HepG2 (cell line): Measurements from ENCODE around the gene ATP11A. TPM values are rescaled to one million over a fixed set of nuclear protein-coding genes. Genes with fewer than 3 reads are reported as not detected.

ENCODE experiments used
- ATAC-seq: fragments of 200-7000 bp; cut with Tn5 transposase; 3 replicates; pipeline ENCODE4 v1.9.1; 2020; ENCODE audit warnings: mild to moderate bottlenecking, moderate library complexity
- BruUV-seq: library from RNA; stranded (reverse); fragments of 400-500 nt; replicated peaks from 2 replicates; lab custom pipeline; 2021; lab: Mats Ljungman, UMichigan
- CTCF ChIA-PET: fragments of 300-600 bp; formaldehyde crosslinking; extraction: SDS; loops from one replicate; lab custom pipeline; 2021; ENCODE audit warnings: low total read pairs, inconsistent platforms, low intra/inter-chr PET ratio; lab: Yijun Ruan, JAX
- POLR2A ChIA-PET: fragments of 350-600 bp; sonication (Branson Sonifier 250); formaldehyde crosslinking; loops from one replicate; lab custom pipeline; 2020; ENCODE audit warnings: antibody characterized with exemption, inconsistent platforms; lab: Yijun Ruan, JAX
- DNase-seq: peaks from one replicate; pipeline ENCODE4 v3.0.0-alpha.2; 2015; ENCODE audit warnings: low spot score
- FAIRE-seq: peaks from 3 replicates; lab custom pipeline; 2011; peaks lifted over from hg19 to GRCh38; lab: Jason Lieb, UNC
- H2AFZ ChIP-seq: one replicate; pipeline ENCODE4 v1.6.1; 2011; ENCODE audit warnings: low read length, inconsistent platforms
- H3K27ac ChIP-seq: fragments of 300-600 bp; 3 replicates; pipeline ENCODE4 v1.8.0; 2011; ENCODE audit warnings: mixed run types, mild to moderate bottlenecking, mixed read lengths, low read length, inconsistent platforms; ENCODE audit not compliant: insufficient read depth; ENCODE audit errors: extremely low read length
- H3K27me3 ChIP-seq, 2 experiments: fragments of 200-600 bp in 1 of 2; 2 replicates in 1 of 2; 3 replicates in 1 of 2; pipeline versions ENCODE4 v1.6.0 to v1.8.0; 2011; ENCODE audit warnings: low read length in 2 of 2, mild to moderate bottlenecking in 2 of 2, moderate library complexity in 2 of 2, inconsistent platforms in 1 of 2; ENCODE audit not compliant: insufficient read depth in 2 of 2, control insufficient read depth in 1 of 2
- H3K36me3 ChIP-seq, 2 experiments: fragments of 200-600 bp in 1 of 2; replicated peaks in 1 of 2; 2 replicates in 1 of 2; 3 replicates in 1 of 2; pipeline versions ENCODE4 v1.5.1 to v1.8.0; 2011; ENCODE audit warnings: low read length in 2 of 2, inconsistent platforms in 1 of 2; ENCODE audit not compliant: insufficient read depth in 2 of 2, control insufficient read depth in 1 of 2
- H3K4me1 ChIP-seq: 2 replicates; pipeline ENCODE4 v1.5.1; 2012; ENCODE audit warnings: low read length, inconsistent platforms; ENCODE audit not compliant: insufficient read depth
- H3K4me2 ChIP-seq: 2 replicates; pipeline ENCODE4 v1.6.0; 2011; ENCODE audit warnings: low read depth, low read length, inconsistent platforms
- H3K4me3 ChIP-seq, 3 experiments: fragments of 200-600 bp in 1 of 3; sonication (generic), shearing (Covaris generic) in 1 of 3; replicated peaks in 1 of 3; 2 replicates each; pipeline ENCODE4 v1.5.1; 2011 to 2016; ENCODE audit warnings: low read length in 3 of 3, inconsistent platforms in 2 of 3, low read depth in 2 of 3, mild to moderate bottlenecking in 2 of 3, control low read depth in 1 of 3, mixed read lengths in 1 of 3; ENCODE audit not compliant: insufficient read depth in 1 of 3
- H3K79me2 ChIP-seq: one replicate; pipeline ENCODE4 v1.6.1; 2011; ENCODE audit warnings: low read length, inconsistent platforms; ENCODE audit not compliant: insufficient read depth
- H3K9ac ChIP-seq: 2 replicates; pipeline ENCODE4 v1.6.0; 2011; ENCODE audit warnings: mild to moderate bottlenecking, low read depth, low read length, inconsistent platforms; ENCODE audit not compliant: insufficient read depth
- H3K9me3 ChIP-seq: 2 replicates; pipeline ENCODE4 v1.5.1; 2012; ENCODE audit warnings: mild to moderate bottlenecking, low read length
- H4K20me1 ChIP-seq: 2 replicates; pipeline ENCODE4 v1.6.0; 2011; ENCODE audit warnings: inconsistent platforms, mild to moderate bottlenecking, low read length, moderate library complexity; ENCODE audit not compliant: insufficient read depth
- AGO2 ChIP-seq: fragments of 200-400 bp; formaldehyde crosslinking; optimal IDR thresholded peaks from 2 replicates; pipeline ENCODE3; 2017; ENCODE audit warnings: mild to moderate bottlenecking, low read depth, low read length, moderate library complexity
- CTCF ChIP-seq: sonication (generic); formaldehyde crosslinking; IDR thresholded peaks from 2 replicates; pipeline ENCODE4 v1.5.0; 2020; ENCODE audit warnings: mild to moderate bottlenecking, missing genetic modification reagents, moderate library complexity
- PAX8 ChIP-seq: sonication (generic); formaldehyde crosslinking; IDR thresholded peaks from 2 replicates; pipeline ENCODE4 v1.8.0; 2022; ENCODE audit warnings: mild to moderate bottlenecking, missing genetic modification reagents, borderline replicate concordance
- RBM22 ChIP-seq: fragments of 200-400 bp; formaldehyde crosslinking; optimal IDR thresholded peaks from 2 replicates; pipeline ENCODE3; 2017; ENCODE audit warnings: mild to moderate bottlenecking, low read length, moderate library complexity
- SALL1 ChIP-seq: sonication (generic); formaldehyde crosslinking; IDR thresholded peaks from 2 replicates; pipeline ENCODE4 v1.8.0; 2022; ENCODE audit warnings: mild to moderate bottlenecking, missing genetic modification reagents
- SAP130 ChIP-seq: IDR thresholded peaks from 2 replicates; pipeline ENCODE4 v1.6.1; 2016; ENCODE audit warnings: low read depth
- WIZ ChIP-seq: sonication (generic); formaldehyde crosslinking; IDR thresholded peaks from 2 replicates; pipeline ENCODE4 v1.5.1; 2020; ENCODE audit warnings: mild to moderate bottlenecking, missing genetic modification reagents
- ZBTB3 ChIP-seq: sonication (generic); formaldehyde crosslinking; IDR thresholded peaks from 2 replicates; pipeline ENCODE4 v1.4.0; 2020; ENCODE audit warnings: low read depth, mild to moderate bottlenecking, moderate library complexity, missing genetic modification reagents, borderline replicate concordance
- ZNF777 ChIP-seq: sonication (generic); formaldehyde crosslinking; IDR thresholded peaks from 2 replicates; pipeline ENCODE4 v1.4.0; 2020; ENCODE audit warnings: missing genetic modification reagents
- ZNF891 ChIP-seq: sonication (generic); formaldehyde crosslinking; IDR thresholded peaks from 2 replicates; pipeline ENCODE4 v1.5.0; 2020; ENCODE audit warnings: mild to moderate bottlenecking, missing genetic modification reagents
- WGBS: methylation state at CpG from one replicate; pipeline ENCODE4 v1.1.6; 2017; ENCODE audit warnings: low lambda C conversion rate; 5-methylcytosine and 5-hydroxymethylcytosine counted together
- in situ Hi-C: cut with HindIII; loops from 2 replicates; pipeline ENCODE4 v1.10.0; 2017; ENCODE audit warnings: low pct_unique_long_range_greater_than_20kb; ENCODE audit not compliant: extremely low pct_ligation_motif_present
- intact Hi-C: fragments of 100-400 bp; cut with micrococcal nuclease; formaldehyde crosslinking; loops from one replicate; pipeline ENCODE4 v1.10.0; 2022; ENCODE audit not compliant: unreplicated experiment
- polyA plus RNA-seq, 8 experiments: library from polyadenylated mRNA; depleted of rRNA in 3 of 8; stranded (reverse) in 7 of 8; unstranded in 1 of 8; fragments of >200 nt; fragmentation: Illumina TruSeq in 4 of 8; extraction: Trizol in 4 of 8; gene quantifications; 2 replicates each; pipeline versions ENCODE4 v1.2.1 to v1.2.3, GENCODE V29; 2011 to 2016; ENCODE audit warnings: low read depth in 4 of 8, missing spikeins in 1 of 8, mixed read lengths in 1 of 8; ENCODE audit not compliant: insufficient read depth in 1 of 8
- total RNA-seq, 5 experiments: library from RNA; depleted of rRNA; stranded (reverse); fragments of >200 nt; fragmentation: Illumina TruSeq; extraction: Trizol; gene quantifications; 2 replicates each; pipeline ENCODE4 v1.2.3, GENCODE V29; 2016; ENCODE audit warnings: low read depth in 1 of 5

Gene ATP11A
- total and polyA plus RNA-seq, 2 of the 13 experiments (the other 11 are each of a cell fraction or from before 2014, with no cell fraction given) = 18.4 to 20.1 TPM

DNA sequence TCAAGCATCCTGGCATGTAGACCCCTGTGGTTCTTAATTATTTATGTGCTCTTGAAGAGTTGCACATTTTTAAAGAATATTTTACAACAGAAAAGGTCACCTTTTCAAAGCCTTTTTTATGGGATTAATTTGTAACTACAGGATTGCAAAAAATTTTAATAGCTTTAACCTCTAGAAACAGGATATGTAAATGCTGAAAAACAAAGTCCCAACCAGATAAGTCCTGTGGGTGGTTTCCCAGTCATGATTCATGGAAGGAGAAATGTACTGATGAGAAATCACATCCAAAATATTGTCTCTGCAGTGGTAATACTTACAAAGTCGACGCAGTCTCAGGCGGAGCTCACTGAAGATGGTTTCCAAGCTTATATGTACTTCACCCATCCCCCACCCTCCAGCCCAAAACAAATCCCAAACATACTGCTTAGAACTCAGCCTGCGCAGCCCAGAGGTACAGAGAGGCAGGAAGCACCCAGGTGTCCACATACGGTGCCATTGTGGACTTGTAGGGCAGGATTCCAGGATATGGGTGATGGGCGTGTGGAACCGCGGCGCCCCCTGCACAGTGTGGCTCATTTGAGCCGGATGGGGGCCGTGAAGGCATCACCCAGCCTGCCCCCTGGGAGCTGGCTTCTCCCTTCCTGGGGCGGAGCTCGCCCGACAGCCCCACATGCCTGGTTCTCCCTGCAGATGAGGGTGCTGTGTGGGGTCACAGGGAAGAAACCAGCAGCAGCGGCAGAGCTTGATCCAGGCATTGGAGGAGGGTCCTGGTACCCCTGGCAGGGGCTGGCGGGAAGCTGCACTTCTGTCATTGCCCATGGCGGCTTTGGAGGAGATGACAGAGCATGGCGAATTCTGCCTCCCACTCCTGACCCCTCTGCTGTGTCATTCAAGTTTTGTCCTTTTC lies 101.2 kb downstream of the ATP11A start (continued):
- 0 out of 2 replicates have a peak, but pooled peaks have one; percentile 17 for TF ChIP-seq CTCF (CRISPR knock-in tag)
- peak; percentile 20 for TF ChIP-seq RBM22
- TF ChIP-seq ZNF891 = 0 out of 2 replicates have a peak, but pooled peaks have one; percentile 27
- TF ChIP-seq PAX8 = no peak

DNA sequence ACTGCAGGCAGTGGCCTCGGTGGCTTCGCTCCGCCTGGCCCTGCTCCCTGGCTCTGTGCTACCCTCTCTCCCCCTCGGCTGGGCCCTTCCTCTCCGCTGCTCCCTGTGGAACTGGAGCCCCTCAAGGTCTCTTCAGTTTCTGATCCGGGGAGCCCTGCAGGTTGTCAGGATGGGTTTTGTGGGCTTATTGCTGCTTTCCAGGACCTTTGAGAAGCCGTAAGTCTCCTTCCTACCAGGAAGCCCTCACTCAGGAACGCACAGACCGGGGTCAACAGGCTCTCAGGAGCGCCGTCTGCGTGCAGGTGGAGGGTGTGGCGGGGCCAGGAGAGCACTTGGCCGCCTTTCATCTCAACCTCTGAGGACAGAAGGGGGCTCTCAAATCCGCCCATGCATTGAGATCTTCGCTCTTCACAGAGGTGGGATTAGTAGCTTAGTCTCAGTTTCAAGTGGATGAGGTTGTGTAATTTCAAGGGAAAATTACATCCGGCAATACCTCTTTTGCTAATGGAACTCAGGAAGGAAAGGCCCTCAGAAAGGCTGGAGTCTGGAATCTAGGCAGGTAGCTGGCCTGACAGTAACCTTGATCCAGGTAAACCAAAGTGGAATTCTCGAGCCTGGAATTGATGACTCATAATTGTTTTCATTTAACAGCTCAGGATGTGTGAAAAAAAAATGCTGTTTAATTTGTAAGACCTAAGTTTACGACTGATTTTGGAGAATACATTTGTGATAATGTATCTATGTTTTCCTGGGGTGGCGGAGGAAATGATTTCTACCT lies 102.0 kb downstream of the ATP11A start:
- CTCF ChIA-PET = no interaction called here
- Histone ChIP-seq H3K4me1 (no peaks in the 10 kb centered on the region), H4K20me1 (no peaks in the 10 kb centered on the region)
- BruUV-seq = no TSS peak
- DNase-seq = no peak
- TF ChIP-seq AGO2 (peak; percentile 30), ZBTB3 (CRISPR knock-in tag) (no peak), SALL1 (no peak), SAP130 (no peak), ZNF777 (CRISPR knock-in tag) (no peak), WIZ (CRISPR knock-in tag) (no peak)
- TF ChIP-seq, all 625 proteins: peak for 1
- no peaks in the 10 kb centered on the region for H3K27me3 ChIP-seq
- intact Hi-C loops = no loop called here
- no peak overlapping the region for H2AFZ ChIP-seq
- H3K9ac ChIP-seq = no peak overlapping the region
- 96% methylated on average over 16 of the region's 20 CpGs for WGBS
- H3K9me3 ChIP-seq = no peaks in the 10 kb centered on the region
- H3K4me2 ChIP-seq = no peak overlapping the region
- H3K79me2 ChIP-seq = no peaks in the 10 kb centered on the region
- peaks cover 14 to 52% of the 10 kb centered on the region in 2 experiments; a peak in 4 of 5 replicates for H3K36me3 ChIP-seq
- ATAC-seq (no peak), FAIRE-seq (no peak)
- POLR2A ChIA-PET = no interaction called here
- in situ Hi-C loops = no loop called here
- no peak overlapping the region for H3K4me3 ChIP-seq
- H3K27ac ChIP-seq = no peak overlapping the region
